GM21423 (cell line): Measurements from ENCODE around the gene LRBA.
"Not testable (repeated sequence)": the region's sequence is repeated elsewhere in the genome, so short reads cannot be mapped to it uniquely, and the experiment has no call there.

Source experiments
- ATAC-seq: cut with Tn5 transposase; IDR thresholded peaks from one replicate; pipeline ENCODE4 v1.9.1; 2021; ENCODE audit warnings: mild to moderate bottlenecking, moderate library complexity; ENCODE audit not compliant: unreplicated experiment

The LRBA gene, protein sequence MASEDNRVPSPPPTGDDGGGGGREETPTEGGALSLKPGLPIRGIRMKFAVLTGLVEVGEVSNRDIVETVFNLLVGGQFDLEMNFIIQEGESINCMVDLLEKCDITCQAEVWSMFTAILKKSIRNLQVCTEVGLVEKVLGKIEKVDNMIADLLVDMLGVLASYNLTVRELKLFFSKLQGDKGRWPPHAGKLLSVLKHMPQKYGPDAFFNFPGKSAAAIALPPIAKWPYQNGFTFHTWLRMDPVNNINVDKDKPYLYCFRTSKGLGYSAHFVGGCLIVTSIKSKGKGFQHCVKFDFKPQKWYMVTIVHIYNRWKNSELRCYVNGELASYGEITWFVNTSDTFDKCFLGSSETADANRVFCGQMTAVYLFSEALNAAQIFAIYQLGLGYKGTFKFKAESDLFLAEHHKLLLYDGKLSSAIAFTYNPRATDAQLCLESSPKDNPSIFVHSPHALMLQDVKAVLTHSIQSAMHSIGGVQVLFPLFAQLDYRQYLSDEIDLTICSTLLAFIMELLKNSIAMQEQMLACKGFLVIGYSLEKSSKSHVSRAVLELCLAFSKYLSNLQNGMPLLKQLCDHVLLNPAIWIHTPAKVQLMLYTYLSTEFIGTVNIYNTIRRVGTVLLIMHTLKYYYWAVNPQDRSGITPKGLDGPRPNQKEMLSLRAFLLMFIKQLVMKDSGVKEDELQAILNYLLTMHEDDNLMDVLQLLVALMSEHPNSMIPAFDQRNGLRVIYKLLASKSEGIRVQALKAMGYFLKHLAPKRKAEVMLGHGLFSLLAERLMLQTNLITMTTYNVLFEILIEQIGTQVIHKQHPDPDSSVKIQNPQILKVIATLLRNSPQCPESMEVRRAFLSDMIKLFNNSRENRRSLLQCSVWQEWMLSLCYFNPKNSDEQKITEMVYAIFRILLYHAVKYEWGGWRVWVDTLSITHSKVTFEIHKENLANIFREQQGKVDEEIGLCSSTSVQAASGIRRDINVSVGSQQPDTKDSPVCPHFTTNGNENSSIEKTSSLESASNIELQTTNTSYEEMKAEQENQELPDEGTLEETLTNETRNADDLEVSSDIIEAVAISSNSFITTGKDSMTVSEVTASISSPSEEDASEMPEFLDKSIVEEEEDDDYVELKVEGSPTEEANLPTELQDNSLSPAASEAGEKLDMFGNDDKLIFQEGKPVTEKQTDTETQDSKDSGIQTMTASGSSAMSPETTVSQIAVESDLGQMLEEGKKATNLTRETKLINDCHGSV (N-terminal part only)

DNA sequence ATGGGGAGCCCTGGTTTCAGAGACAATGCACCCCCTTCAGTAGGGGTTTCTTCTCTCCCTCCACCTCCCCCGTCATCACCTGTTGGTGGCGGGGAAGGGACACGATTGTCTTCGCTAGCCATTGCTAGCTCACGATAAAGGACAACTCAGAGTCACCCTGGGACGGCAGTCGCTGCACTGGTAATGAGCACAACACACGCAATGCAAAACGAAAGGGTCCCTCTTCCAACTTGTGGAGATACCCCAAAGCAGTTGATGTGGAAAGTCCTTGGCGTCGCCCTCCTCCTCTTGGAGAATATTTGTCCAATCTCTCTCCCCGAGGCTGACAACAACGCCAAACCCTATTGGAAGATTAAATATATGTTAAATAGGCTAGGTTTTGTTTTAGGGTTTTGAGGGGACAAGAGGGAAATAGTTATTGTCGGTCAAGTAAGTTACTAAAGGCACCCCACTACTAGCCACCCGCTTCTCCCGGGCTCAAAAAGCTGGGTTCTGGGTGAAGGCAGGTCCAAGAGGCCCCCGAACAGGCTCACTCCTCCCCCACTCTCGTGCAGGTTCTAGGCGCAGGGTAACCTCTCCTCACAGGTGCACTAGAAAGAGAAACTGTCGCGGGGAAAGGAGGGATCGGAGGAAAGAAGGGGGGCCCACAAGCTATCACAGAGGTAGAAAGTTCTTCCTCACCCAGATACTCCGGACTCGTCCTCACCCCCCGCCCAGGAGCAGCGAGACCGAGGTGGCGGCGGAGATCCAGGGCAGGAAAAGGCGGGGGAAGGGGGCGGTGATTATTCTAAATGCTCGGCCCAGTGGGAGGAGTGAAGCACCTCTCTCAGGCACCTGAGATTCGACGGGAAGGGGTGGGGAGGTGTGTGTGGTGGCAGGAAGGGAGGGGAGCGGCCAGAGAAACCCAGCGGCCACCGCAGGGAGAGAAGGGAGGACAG lies at the start of gene LRBA:
TSS of gene LRBA (minus strand) at position 764 of the 938 bp plus-strand sequence. CDS start at position 122, 642 bp downstream.
- ATAC-seq: peak; percentile 59

DNA sequence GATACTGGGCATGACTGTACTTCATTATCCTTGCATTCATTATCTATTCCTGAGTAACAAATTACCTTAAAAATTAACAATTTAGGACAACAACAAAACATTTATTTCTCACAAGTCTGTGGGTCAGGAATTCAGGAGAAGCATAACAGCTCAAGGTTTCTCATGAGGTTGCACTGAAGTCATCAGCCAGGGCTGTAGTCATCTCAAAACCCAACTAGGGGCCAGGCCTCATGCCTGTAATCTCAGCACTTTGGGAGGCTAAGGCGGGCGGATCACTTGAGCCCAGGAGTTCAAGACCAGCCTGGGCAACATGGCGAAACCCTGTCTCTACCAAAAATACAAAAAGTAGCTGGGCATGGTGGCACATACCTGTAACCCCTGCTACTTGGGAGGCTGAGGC lies 48.1 kb upstream of the LRBA start:
- not testable (repeated sequence) for ATAC-seq

DNA sequence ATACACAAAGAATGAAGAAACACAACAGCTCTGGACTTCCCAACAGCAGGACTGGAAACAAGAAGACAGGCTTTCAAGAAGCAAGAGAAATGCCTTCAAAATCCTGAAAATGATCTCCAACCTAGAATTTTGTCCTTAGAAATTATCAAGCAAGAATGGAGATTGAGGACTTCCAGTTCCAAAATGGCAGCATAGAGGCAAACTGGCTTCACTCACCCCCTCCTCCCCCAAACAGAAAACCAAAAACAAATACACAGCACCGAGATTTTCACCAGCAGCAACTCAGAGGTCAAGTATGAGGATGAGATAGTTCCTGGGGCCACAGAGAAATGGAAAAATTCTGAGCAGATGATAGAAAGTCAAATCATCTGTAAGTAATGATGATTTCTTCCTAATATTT lies 40.5 kb upstream of the LRBA start:
- no peak for ATAC-seq

DNA sequence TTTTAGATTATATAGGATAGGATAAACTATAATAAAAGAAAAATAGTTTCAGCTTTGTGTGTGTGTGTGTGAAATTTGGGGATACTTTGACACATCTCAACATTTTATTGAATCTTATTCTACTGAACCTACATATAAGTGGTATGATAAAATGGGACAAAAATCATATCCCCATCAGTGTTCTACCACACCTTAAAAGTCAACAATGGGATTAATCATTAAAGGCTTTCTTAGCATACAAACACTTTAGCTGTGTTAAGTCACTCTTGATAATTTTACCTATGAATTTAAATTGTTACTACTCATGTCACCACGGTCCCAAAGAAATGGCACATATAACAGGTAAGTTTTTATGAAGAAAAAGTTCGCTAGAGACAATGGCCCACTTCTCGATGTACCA lies 37.7 kb upstream of the LRBA start:
- no peak for ATAC-seq

DNA sequence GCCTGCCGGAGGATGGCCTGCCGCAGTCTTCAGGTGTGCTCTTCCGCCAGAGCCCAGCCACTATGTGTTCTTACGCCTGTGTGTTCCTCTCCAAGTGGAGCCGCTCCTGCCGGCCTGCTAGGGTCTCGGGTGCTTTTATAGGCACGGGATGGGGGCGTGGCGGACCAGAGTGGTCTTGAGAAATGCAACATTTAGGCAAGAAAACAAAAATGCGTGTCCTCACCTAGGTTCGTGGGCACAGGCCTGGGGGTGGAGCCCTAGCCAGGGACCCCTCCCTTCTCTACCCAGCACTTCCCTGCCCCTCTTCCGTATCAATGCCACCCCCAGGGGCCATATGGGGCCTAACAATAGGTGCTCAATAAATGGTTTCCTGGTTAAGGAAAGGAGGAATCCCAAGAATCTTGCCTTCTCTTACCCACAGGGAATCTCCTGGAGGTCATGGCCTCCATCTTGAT lies 34.4 kb upstream of the LRBA start:
- ATAC-seq: no peak

DNA sequence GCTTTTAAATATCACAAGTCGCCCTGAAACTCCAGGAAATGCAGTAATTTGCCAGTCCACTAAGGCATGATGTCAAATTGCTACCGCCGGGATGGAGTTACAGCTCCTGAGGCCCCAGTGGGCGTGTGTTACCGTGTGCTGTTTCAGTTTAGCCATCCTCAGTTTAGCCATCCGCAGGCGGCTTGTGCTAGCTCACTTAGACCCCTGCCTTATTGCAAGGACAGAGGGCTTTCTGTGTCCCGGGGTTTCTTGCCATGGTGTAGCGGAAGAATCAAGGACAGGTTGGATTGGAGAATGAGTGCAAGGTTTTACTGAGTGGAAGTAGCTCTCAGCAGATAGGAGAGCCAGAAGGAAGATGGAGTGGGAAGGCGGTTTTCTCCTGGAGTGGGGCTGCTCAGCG lies 33.8 kb upstream of the LRBA start:
- no peak for ATAC-seq

DNA sequence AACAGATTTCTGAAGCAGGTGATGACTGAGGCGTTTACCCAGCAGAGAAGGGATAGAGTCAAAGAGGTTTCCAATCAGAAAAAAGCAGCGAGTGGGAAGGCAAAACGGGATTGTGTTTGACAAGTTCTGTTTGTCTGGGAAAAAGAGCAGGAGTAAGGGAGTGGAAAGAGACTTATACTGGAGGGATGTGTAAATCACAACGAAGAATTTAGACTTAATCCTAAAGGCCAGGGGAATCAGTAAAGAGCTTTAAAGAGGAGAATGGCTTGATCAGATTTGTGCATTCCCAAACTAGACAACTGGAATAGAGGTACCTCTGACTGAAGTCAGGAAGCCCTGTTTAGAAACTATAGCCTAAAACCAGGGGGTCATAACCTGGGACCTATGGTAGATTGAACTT lies 31.5 kb upstream of the LRBA start:
- no peak for ATAC-seq

DNA sequence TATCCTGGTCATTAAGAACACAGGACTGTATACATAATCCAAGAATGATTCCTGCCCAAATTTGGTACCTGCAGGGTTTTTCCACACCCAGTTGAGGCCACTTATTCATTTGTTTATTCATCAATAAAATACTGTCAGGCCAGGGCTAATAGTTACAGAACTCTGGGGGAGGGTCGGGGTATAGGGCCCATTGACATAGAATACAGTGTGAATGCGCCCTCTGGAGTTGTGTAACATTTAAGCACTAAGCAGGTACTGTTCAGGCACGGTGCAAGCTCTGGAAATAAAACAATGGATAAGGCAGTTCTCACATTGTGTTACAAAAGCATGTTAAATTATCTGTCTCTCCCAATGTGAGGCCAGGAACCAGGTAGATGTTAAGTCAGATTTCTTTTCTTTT lies 30.8 kb upstream of the LRBA start:
- ATAC-seq: no peak

DNA sequence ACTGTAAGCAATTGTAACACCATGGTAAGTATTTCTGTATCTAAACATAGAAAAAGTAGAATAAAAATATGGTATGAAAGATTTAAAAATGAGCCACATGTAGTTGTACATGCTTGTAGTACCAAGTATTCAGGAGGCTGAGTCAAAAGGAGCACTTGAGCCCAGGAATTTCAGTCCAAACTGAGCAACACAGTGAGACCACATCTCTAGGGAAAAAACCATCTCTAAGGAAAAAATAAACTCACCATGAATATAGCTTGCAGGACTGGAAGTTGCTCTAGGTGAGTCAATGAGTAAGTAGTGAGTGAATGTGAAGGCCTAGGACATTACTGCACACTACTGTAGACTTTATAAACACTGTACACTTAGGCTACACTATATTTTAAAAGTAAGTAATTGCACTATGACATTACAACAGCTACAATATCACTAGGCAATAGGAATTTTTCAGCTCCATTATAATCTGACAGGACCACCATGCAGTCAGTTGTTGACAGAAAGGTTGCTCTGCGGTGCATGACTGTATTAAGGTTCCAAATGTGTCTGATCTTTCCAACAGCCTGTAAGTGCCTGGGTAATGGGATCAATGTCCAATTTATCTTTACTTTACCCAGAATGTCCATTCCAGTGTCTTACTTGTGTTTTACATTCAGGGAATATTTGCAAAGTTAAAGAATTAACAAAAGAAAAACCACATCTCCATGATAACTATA lies 28.9 kb upstream of the LRBA start:
- no peak for ATAC-seq

DNA sequence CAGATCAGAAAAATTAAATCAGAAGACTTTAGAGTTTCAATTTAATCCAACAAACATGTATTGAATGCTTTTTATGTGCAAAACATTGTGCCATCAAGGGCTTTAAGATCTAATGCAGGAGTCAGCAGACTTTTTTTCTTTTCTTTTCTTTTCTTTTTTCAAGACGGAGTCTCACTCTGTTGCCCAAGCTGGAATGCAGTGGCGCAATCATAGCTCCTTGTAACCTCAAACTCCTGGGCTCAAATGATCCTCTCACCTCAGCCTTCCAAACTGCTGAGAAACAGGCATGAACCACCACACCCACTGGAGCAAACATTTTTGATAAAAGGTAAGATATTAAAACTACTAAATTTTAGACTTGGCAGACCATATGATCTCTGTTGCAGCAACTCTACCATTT lies 24.6 kb upstream of the LRBA start:
- no peak for ATAC-seq

DNA sequence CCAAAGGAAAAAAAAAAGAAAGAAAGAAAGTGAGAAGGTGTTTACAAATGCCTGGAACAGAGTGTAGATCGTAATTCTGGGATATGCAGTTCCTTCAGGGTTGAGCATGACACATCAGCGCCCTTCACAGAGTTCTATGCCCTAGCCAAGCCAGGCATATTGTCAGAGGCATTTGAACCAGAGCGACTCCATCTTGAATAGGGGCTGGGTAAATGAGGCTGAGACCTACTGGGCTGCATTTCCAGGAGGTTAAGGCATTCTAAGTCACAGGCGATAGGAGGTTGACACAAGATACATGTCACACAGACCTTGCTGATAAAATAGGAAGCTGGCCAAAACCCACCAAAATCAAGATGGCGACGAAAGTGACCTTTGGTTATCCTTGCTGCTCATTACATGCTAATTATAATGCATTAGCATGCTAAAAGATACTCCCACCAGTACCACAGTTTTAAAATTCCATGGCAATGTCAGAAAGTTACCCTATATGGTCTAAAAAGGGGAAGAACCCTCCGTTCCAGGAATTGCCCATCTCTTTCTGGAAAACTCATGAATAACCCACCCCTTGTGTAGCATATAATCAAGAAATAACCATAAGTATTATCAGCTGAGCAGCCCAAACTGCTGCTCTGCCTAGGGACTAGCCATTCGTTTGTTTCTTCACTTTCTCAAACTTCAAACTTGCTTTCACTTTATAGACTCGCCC lies 23.5 kb upstream of the LRBA start:
- ATAC-seq: no peak

DNA sequence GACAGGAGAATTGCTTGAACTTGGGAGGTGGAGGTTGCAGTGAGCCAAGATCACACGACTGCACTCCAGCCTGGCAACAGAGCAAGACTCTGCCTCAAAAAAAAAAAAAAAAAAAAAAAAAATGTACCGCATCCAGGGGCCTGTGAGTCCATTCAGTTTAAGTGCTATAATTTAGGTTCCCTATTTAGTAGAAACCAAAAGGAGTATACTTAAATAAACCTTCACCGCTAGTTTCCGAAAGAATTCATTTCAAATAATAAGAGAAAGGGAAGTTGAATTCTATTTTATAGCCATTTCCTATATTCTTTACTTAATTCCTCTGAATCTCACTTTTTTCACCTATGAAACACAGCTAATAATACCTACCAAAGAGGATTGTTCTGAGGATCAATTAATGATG lies 20.8 kb upstream of the LRBA start:
- no peak for ATAC-seq

DNA sequence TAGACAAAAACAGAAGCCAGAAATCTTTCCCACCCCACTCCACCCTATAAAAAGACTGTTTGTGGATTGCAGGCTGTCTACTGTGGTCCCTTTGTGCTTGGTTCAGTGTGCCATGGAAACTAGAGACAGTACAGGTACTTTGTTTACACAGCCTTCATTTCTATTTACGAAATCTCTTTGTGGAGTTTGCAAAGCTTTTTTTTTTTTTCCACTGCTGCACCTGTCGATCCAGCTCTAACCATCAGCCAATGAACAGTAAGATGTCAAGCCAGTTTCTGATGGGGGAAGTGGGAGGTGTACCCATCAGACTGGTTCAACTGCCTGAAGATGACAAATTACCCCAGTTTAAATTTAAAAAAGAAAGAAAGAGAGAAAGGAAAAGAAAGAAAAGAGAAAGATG lies 20.2 kb upstream of the LRBA start:
- no peak for ATAC-seq

DNA sequence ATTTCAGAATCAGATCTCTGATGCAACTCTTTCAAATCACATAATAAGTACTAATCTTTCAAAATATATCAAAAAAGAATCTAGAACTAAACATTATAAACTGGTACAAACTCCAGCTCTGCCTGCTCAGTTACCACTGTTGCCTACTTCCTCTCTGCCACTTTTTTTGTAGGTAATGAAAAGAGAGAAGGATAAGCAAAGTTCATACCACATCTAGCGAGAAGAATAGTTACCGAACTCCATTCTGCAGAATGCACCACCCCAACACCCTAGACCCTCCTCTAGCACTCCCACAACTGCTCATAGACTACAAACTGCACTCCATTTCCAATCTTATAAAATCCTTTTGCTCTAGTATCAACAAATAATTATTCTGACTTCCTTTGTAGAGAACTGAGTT lies 19.7 kb upstream of the LRBA start:
- no peak for ATAC-seq

DNA sequence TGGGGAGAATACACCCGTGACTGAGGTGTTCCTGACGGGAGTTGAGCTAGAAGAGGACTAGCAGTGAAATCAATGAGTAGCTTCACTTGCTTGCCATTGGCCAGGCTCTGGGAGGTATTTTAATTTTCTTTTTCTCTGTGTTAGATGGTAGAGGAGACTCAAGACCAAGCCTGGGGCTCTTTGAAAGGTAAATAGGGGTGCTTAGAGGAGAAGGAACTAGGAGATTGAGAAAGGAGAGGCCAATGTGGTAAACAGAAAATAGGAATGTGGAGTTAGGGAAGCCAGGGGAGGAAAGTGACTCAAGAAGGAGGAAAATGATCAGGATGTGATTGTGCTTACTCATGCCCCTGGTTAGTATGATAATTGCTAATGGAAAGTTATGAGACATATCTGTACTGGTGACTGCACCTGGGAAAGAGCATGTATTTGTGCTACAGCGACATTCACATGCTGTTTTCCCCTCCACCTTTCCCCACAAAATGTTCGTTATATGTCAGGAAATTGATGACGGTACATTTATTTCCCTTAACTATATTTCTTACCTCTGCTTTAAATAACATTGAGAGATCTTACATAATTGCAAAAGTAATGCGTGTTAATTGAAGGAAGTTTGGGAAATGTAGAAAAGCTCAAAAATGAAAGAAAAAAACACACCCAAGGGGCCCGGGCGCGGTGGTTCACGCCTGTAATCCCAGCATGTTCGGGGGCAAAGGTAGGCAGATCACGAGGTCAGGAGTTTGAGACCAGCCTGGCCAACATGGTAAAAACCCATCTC lies 16.9 kb upstream of the LRBA start:
- ATAC-seq: peak; percentile 44

DNA sequence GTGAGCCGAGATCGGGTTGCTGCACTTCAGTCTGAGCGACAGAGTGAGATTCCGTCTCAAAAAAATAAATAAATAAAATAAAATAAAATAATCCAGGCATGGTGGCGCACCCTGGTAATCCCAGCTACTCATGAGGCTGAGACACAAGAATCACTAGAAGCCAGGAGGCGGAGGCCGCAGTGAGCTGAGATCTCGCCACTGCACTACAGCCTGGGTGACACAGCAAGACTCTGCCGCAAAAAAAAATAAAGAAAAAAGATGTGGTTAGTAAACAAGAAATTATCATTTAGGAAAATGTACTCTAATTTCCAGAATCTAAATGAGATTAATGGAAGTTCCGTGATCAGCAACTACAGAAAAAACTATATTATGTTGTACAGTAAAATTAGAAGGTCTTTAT lies 14.5 kb upstream of the LRBA start:
- ATAC-seq: no peak

DNA sequence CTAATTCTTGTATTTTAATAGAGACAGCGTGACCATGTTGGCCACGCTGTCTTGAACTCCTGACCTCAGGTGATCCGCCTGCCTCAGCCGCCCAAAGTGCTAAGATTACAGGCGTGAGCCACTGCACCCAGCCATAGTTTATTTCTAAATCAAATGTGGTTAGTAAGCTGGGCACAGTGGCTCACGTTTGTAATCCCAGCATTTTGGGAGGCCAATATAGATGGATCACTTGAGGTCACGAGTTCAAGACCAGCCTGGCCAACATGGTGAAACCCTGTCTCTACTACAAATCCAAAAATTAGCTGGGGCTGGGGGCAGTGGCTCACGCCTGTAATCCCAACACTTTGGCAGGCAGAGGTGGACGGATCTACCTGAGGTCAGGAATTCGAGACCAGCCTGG lies 13.9 kb upstream of the LRBA start:
- ATAC-seq: not testable (repeated sequence)

DNA sequence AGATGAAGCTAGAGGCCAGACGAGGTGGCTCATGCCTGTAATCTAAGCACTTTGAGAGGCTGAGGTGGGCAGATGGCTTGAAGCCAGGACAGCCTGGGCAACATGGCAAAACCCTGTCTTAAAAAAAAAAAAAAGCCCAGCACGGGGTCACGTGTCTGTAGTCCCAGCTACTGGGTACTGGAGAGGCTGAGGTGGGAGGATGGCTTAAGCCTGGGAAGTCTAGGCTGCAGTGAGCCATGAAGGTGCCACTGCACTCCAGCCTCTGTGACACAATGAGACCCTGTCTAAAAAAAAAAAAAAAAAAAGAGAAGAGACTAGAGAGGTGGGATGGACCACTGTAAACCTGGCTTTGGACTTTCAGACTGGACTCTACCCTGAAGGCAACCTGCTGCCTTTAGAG lies 10.7 kb upstream of the LRBA start:
- no peak for ATAC-seq
